GM18907 (cell line): ENCODE measurements around the gene CELSR3.

Source experiments
- ATAC-seq: cut with Tn5 transposase; IDR thresholded peaks from one replicate; pipeline ENCODE4 v1.9.1; 2021; ENCODE audit warnings: mild to moderate bottlenecking, moderate library complexity; ENCODE audit not compliant: unreplicated experiment

CELSR3 gene

DNA sequence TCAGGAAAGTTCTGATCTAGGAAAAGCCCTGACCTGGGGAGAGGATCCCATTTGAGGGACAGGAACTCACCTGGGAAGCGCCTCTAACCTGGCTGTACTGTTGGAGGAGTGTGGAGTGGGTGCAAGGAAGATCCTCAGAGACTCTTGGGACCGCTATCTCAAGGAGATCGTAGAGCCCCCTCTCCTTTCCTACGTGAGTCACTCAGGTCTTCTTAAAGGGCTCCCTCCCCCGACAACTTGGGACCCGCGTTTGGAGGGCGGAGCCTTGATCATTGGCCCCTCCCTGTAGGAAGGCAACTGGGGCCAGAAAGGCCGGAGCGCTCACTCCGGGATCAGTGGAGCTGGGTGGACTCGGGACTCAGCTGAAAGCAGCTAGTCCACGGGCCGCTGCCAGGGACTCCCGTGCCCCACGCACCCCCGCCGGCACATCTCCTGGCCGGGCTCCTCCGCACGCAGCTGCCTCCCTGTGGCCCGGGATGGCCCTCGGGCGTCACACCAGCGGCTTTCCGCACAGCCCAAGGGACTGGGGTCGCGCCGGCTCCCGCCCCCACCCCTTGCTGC lies 27.9 kb downstream of the CELSR3 start:
- peak; percentile 5 for ATAC-seq

DNA sequence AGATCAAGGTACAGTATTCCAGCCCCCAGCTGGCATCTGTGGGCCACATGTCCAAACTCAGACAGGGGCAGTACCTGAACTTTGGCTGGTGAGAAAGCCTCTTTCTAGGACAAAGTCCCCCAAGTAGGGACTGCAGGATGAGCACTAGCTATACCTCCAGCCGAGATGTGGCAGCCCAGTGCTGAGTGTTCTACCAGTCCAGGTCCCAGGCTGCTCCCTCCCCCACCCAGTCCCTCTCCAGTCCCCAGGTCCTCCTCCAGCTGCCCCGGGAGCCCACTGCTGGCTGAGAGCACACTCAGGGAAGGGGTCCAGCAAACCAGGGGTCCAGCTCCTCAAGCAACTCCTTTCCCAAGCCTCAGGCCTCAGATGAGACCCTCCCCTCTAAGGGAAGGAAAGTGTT lies 28.9 kb downstream of the CELSR3 start:
- ATAC-seq, result no peak

DNA sequence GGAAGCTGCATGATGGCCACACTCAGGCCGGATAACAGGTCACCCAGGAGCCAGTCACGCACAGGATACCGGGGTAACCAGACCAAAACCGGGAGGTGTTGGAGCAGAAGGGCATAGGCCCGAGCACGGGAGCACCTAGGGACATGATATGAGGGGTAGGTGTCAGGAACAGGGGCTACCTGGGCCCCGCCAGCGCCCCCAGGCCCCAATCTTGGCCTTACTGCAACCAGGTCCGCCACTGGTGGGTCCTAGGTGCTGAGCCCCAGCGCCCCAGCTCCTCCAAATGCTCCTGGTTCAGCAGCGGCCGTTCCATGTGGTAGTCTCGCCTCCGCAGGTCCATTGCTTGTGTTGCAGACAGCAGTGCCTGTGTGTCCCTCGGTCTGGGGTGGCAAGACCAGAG lies 29.4 kb downstream of the CELSR3 start:
- no peak for ATAC-seq

DNA sequence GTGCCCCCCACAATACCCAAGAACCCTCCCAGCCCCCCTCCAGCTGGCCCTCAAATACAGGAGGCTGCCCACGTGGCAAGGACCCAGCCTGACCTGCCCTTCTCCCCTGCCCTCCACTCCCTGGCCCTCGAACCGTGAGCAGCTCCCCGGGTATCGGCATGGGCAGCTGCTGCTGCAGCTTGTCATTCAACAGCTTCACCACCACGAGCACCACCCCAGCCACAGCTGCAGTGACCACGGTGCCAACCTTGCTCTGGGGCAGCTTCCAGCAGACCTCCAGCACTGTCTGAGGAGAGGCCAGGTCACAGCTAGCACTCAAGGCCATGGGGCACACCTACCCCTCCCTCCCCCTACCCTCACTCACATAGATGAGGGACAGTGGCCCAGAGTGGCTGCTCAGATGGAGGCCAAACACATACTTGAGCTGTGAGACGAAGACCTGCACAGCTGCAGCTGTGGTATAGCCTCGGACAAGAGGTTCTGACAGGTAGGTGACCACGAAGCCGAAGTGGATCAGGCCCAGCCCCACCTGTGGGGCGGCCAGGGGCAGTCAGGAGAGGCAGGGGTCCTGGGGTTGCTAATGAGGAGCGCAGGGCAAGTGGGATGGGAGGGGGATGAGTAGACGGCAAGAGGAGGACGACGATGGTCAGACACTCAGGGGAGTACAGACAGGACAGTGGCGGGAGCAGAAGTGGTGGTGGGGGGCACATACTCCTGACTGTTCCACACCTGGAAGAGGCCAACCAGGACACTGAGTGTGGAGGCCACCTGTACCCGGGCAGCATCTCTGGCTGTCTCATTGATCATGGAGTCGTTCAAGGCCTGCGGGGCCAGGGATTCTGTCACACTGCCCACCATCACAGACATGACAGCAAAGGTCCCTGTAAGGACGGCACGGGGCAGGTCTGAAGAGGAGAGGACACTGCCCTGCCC lies 30.9 kb downstream of the CELSR3 start:
- ATAC-seq, result no peak

DNA sequence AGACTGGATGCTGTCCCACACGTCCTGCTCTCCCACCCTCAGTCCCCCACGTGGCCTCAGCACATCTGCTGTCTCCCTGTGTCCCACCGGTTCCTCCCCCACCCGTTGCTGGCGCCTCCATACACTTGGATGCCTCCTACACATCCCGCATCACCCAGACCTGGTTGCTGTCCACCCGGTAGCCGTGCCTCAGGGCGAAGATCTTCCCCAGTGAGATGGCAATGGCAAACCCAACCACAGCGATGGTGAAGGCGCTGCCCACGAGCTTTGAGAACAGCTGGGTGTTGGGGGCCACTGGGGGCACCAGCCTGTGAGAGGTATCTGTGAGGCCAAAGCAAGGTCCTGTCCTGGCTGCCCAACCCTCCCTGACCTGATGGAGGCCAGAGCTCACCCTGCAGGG lies 31.9 kb downstream of the CELSR3 start:
- ATAC-seq, result no peak

DNA sequence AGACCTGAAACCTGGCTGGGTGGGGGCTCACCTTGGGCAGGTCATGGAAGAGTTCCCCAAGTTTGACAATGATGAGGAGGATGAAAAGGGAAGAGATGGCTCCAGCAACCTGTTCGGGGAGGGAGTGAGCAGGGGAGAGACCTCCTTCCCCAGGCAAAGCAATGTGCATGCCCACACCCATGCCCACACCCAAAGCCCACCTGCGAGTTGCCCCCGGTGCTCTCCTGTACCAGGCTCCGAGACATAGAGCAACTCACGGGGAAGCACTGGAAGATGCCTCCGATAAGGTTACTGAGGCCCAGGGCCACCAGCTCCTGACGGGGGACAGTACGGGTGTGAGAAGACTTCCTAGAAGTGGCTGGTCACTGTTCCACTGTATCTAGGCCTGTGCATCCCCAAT lies 32.3 kb downstream of the CELSR3 start:
- ATAC-seq, result no peak

DNA sequence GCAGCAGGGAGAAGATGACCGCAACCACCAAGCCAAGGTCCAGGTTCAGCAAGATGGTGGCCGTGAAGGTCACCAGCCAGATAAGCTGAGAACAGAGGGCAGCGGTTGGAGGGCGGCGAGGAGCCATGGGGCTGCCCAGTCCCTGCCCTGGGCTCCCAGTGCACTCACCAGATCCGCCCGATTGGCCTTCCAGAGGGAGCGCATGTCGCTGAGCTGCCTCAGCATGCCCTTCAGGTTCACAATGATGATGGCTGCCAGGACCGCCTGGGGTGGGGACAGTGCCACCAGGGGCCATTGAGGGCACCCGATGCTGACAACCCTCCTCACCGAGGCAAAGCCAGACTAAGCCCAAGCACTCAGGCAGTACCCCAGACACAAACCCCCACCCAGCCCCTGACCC lies 32.8 kb downstream of the CELSR3 start:
- no peak for ATAC-seq

DNA sequence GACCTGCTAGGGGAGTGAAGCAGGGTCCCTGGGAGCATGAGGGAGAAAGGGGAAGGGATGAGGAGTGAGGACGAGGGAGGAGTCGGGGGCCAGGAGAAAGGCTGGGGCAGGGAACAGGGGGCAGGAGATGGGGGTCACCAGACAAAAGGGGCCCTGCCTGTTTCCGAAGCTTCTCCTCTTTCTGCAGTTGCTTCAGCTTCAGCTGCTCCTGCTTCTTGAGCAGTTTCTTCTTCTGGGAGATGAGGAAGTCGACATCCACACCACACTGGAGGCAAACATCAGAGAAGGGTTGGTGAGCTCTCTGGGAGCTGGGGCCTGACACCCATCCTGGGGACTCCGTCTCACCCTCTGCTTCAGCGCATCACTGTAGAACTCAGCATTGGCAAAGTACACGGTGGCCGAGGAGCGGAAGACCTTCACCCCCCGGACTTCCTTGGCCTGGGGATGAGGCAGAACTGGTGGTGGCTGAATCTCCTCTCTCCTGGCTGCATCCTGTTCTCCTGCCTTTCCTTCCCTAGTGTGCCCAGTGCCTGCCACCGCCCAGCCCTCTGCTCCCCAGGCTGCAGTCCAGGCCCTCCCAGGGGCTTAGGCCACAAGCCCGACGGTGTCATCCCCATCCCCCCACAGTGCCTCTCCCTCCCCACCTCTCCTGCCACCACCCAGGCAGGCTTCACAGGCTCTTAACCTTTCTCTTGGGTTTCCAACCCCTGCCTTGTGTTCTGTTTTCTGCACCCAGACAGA lies 34.2 kb downstream of the CELSR3 start:
- ATAC-seq, result no peak

DNA sequence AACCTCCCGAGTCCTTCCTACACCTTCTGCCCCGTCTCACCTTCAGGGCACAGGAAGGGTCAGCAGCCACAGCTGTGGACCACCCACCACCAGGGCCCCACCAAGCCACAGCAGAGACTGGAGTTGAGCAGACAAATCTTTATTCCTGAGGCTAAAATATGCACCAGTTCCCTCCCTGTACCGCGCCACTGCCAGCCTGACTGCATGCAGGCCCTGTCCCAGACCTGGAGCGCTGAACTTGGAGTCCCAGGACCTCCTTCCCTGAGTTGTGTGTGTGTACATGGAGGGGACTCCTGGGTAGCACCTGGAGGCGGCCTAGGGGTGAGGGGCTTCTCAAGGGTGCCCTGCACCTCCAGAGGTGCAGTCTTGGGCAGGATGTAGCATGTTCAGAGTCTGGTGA lies 37.1 kb downstream of the CELSR3 start:
- no peak for ATAC-seq

DNA sequence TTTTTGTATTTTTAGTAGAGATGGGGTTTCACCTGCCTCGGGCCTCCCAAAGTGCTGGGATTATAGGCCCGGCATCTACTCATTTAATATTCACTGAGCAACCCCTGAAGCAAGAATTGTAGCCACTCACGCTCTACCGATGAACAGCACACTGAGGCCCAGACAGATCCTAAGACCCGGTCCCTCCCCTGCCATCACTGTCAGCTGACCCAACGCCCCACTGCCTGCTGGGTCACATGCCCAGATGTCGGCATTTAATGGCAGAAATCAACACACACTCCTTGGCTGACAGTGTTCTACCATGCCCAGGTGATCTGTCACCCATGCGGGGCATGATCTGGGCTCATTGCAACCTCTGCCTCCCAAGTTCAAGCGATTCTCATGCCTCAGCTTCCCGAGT lies 37.9 kb downstream of the CELSR3 start:
- no peak for ATAC-seq

DNA sequence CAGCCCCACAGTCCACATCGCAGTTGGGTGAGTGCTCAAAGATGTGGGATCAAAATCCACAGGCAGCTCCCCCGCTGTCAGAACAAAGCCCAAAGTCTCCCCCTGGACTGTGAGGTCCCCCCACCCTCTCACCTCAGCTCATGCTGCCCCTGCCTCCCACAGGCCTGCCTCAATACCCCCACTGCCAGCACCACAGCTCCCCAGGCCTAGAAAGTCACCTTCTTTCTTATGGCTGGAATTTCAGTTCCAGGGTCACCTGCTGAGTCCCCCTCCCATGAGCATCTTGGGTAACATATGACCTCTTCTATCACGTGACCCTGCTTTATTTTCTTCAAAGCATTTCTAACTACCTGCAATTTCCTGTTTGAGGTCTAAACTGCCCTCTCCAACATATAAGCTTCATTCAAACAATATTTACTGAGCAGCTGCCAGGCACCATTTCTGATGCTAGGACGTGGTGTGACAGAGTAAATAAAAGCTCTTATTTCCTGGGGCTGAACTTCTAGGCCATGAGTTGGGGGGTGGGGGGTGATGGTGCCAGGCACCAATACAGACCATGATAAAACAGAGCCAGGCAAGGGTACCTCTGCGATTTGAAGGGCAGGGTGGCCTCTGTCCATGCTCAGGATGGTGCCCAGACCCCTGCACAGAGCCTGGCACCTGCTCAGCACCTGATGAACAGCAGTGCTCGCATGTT lies 38.7 kb downstream of the CELSR3 start:
- ATAC-seq, result no peak

DNA sequence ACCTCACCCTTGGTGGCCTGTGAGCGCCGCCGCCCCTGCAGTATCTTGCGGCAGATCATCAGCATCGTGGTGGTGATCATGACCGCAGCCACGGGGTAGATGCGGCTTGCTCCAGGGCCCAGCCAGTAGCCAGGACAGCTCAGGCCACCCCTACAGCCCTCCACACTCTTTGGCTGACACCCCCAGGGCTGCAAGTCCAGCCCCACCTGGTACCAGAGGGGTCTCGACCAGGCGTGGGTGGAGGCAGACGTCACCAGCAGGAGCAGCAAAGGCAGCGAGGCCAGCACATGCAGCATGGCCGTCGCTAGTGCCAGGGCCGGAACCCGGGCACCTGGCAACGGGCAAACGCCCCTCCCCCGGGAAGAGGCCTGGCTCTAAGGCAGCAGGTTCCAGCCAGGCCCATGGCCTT lies 41.2 kb downstream of the CELSR3 start, which contains the start of gene TMEM89:
TSS of gene TMEM89 (minus strand) at position 309 of the 409 bp plus-strand sequence. CDS start at position 296, 13 bp downstream.
- no peak for ATAC-seq

DNA sequence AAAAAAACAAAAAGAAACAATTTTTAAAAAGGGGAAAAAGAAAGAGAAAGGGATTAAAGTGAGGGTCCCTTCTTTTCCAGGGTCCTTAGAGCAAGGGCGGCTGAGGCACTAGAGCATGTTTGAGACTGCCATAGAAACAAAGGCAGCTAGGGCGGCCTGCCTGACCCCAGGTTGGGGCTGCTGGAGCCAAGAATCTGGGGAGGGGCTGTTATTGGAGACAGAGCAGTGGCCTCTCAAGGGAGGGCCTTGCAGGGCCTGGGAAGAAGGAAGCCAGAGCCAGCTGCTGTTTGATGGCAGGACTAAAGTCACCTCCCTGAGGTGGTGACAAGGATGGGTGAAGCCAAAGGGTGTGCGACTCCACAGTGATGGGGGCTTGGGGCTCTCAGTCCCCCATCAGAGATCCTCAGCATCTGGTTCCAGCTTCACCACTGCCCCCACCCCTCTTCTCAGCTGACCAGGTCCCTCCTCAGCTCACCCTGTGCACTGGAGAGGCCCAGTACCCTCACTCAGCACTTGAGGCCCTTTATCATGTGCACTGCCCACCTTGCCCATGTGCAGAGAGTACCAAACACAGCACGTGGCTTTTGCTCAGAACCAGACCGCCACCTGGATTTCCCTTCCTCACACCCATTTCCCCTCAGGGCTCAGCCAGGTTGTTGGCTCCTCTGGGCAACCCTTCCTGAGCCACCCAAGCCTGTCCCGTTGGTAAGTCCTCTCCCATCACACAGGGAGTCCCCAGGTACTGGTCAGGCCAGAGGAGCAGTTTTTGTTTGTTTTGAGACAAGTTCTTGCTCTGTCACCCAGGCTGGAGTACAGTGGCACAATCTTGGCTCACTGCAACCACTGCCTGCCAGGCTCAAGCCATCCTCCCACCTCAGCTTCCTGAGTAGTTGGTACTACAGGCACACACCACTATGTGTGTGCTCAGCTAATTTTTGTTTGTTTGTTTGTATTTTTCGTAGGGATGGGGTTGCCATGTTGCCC lies 42.9 kb downstream of the CELSR3 start:
- no peak for ATAC-seq

DNA sequence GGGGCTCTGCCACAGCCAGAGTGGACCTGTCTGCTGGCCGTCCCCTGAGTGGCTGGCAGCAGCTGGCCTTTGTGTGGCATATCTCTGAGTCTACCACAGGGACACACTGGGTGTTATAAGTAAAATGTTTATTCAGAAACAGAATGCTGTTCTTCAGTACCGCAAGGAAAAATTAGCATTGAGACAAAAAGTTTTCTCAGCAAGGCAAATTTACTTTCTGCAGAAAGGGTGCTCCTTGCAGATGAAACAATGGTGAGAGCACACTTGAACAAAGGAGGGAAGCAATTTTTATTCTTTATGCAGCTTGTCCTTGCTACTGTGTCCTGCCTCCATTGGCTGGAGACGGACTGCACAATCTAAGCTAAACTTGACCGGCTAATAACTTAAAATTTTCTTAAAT lies 45.1 kb downstream of the CELSR3 start:
- ATAC-seq, result no peak

DNA sequence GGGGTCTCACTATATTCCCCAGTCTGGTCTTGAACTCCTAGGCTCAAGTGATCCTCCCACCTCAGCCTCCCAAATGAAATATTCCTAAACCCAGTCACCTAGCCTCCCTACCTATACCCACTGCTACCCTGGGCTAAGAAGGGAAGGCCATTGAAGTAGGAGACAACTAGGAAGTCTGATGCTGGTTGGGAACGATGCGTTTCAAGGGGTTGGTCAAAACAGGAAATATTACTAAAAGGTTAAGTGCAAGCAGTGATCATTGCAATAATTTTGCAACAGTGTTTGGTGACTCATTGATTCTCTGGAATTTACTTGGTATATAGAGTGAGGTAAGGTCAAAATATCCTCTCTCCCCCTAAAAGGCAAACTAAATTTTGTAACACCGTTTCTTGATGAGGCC lies 48.6 kb downstream of the CELSR3 start:
- no peak for ATAC-seq

DNA sequence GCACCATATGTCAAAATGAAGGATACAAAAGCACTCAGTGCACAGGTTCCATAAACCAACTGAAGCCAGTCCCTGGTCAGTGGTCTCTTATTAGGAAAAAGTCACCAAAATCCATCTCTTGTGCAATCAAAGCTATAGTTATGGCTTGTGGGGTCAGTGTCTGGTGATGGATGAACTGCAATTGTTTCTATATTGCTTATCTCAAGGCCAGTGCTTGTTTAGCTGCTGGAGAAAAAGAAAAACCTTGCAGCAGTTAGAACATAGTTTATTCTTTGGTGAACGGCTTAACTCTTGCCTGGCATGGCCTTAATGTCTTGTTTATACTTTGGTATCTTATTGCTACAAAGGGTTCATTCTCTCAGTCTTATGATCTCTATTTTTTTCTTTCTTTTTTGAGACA lies 50.4 kb downstream of the CELSR3 start:
- ATAC-seq, result no peak

DNA sequence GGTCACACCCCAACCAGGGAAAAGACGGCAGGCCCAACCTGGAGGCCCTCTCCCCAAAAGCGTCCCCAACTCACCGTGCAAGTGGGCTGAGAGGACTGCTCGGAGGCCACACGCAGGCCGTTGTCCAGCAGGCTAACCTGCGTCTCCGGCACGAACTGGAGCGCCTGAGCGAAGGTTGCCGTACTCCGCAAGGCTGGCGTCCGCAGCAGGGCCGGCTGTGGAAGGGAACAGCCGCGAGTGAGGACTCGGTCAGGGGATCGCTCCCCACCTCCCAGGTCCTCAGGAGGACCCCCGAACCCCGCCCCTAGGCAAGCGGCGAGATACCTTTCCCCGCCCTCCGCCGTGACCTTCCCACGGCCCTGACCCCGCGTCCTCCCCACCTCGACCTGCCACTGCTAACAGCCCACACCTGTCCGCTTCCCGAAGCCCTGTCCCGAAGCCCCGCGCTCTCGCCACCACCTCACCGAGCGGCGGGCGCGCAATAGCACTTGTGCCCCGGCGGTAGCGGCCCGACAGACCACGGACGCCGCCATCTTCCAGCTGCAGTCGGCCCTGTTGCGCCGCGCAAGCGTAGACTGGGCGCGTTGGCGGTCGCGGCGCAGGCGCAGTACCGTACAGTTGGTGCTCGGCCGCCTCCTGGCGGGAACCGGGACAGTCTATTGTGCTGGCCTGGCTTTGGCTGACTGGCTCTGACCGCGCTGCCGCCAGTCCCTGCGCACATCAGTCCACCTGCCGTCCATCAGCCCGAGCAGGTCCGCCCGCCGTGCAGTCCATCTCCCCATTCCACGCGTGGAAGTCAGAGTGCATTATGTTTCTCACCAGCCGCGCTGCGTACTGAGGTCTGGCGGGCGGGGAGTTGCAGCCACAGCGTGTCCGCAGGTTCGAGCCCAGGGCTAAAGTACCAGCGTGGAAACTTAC lies 53.3 kb downstream of the CELSR3 start, which contains the start of gene UQCRC1:
TSS of gene UQCRC1 (minus strand) at position 559 of the 918 bp plus-strand sequence. CDS start at position 533, 26 bp downstream.
- ATAC-seq, result peak; percentile 91

DNA sequence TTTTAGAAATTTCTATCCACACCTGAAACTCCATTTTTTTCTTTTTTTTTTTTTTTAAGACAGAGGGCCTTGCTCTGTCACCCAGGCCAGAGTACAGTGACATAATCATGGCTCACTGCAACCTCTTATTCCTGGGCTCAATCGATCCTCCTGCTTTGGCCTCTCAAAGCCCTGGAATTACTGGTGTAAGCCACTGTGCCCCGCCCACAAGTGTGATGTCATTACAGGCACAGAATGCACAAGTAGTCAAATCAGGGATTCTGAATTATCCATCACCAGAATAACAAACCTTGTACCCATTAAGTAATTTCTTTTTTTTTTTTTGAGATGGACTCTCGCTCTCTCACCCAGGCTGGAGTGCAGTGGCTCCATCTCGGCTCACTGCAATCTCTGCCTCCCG lies 55.2 kb downstream of the CELSR3 start:
- ATAC-seq, result no peak

DNA sequence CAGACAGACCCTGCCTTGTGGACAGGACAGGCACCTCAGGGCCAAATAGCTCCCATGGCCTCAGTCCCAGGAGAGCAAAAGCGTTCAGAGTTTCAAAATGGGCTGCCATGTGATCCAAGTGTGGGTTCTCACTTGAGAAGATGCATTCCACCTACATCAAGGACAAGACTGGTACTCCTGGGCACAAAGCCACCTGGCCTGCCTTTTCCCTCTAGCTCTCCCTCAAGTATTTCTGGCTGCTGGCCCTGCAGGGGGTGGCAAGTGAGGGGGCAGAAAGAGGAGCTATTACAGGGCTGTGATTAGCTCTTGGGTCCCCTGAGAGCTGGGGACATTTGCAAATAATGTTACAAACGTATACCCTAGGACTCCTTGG lies 61.1 kb downstream of the CELSR3 start:
- no peak for ATAC-seq
